Keratinocyte (primary cell): ENCODE data around the gene OTOGL. TPM values are rescaled to one million over a fixed set of nuclear protein-coding genes. Genes with fewer than 3 reads are reported as not detected.

Experiments used
- DNase-seq: peaks from one replicate; pipeline ENCODE4 v3.0.0-alpha.2; 2011; ENCODE audit warnings: low read depth, missing footprints, low spot score
- FAIRE-seq: peaks from 2 replicates; lab custom pipeline; 2011; peaks lifted over from hg19 to GRCh38; lab: Jason Lieb, UNC
- H2AFZ ChIP-seq: 2 replicates; pipeline ENCODE4 v1.6.0; 2012; ENCODE audit warnings: low read length, control low read depth, inconsistent platforms; ENCODE audit not compliant: control insufficient read depth
- H3K27ac ChIP-seq: 2 replicates; pipeline ENCODE4 v1.5.1; 2011; ENCODE audit warnings: low read length; ENCODE audit not compliant: control insufficient read depth, insufficient read depth
- H3K27me3 ChIP-seq: 3 replicates; pipeline ENCODE4 v1.6.0; 2011; ENCODE audit warnings: low read length; ENCODE audit not compliant: control insufficient read depth, insufficient read depth; ENCODE audit errors: extremely low read depth
- H3K36me3 ChIP-seq, 2 experiments: 2 replicates in 1 of 2; 3 replicates in 1 of 2; pipeline ENCODE4 v1.5.1; 2011; ENCODE audit warnings: low read length in 2 of 2, mild to moderate bottlenecking in 1 of 2; ENCODE audit not compliant: control insufficient read depth in 2 of 2, insufficient read depth in 2 of 2; ENCODE audit errors: extremely low read depth in 1 of 2
- H3K4me1 ChIP-seq: 3 replicates; pipeline ENCODE4 v1.5.1; 2011; ENCODE audit warnings: low read length; ENCODE audit not compliant: control insufficient read depth, insufficient read depth; ENCODE audit errors: extremely low read depth
- H3K4me2 ChIP-seq: 3 replicates; pipeline ENCODE4 v1.6.0; 2011; ENCODE audit warnings: low read depth, low read length; ENCODE audit not compliant: control insufficient read depth, insufficient read depth; ENCODE audit errors: extremely low read depth
- H3K4me3 ChIP-seq, 3 experiments: fragments of 200-600 bp in 1 of 3; sonication (generic) in 1 of 3; 2 replicates in 2 of 3; 3 replicates in 1 of 3; pipeline ENCODE4 v1.5.1; 2011 to 2016; ENCODE audit warnings: low read length in 3 of 3, mild to moderate bottlenecking in 3 of 3, control low read depth in 2 of 3, inconsistent platforms in 1 of 3, low read depth in 1 of 3, mixed read lengths in 1 of 3, mixed run types in 1 of 3, moderate library complexity in 1 of 3; ENCODE audit not compliant: control insufficient read depth in 2 of 3, insufficient read depth in 2 of 3; ENCODE audit errors: extremely low read depth in 1 of 3
- H3K79me2 ChIP-seq: 2 replicates; pipeline ENCODE4 v1.6.0; 2012; ENCODE audit warnings: low read length; ENCODE audit not compliant: control insufficient read depth, insufficient read depth
- H3K9ac ChIP-seq: 3 replicates; pipeline ENCODE4 v1.6.0; 2011; ENCODE audit warnings: low read length; ENCODE audit not compliant: control insufficient read depth, insufficient read depth; ENCODE audit errors: extremely low read depth
- H3K9me1 ChIP-seq: 3 replicates; pipeline ENCODE4 v1.6.0; 2011; ENCODE audit warnings: low read length; ENCODE audit not compliant: control insufficient read depth, insufficient read depth; ENCODE audit errors: extremely low read depth
- H3K9me3 ChIP-seq: 2 replicates; pipeline ENCODE4 v1.5.1; 2012; ENCODE audit warnings: low read depth, low read length; ENCODE audit not compliant: control insufficient read depth
- H4K20me1 ChIP-seq: 3 replicates; pipeline ENCODE4 v1.6.0; 2011; ENCODE audit warnings: low read length; ENCODE audit not compliant: control insufficient read depth, insufficient read depth; ENCODE audit errors: extremely low read depth
- CTCF ChIP-seq, 3 experiments: IDR thresholded peaks in 1 of 3; conservative IDR thresholded peaks in 1 of 3; optimal IDR thresholded peaks in 1 of 3; 2 replicates in 2 of 3; 3 replicates in 1 of 3; pipeline versions ENCODE3 to v1.5.1; 2011; ENCODE audit warnings: low read length in 3 of 3, mild to moderate bottlenecking in 3 of 3, moderate library complexity in 2 of 3, control low read depth in 1 of 3, inconsistent platforms in 1 of 3; ENCODE audit not compliant: insufficient read depth in 2 of 3; ENCODE audit errors: extremely low read depth in 1 of 3
- EZH2 ChIP-seq: IDR thresholded peaks from one replicate; pipeline ENCODE4 v1.6.1; 2012; ENCODE audit warnings: inconsistent platforms, mild to moderate bottlenecking, low read length, moderate library complexity
- dilution Hi-C: fragments of 300-500 bp; cut with MboI; formaldehyde crosslinking; loops from one replicate; pipeline ENCODE4 v1.7.0; 2020; ENCODE audit warnings: low sequenced_read_pairs; ENCODE audit not compliant: extremely low pct_ligation_motif_present
- polyA plus RNA-seq, 5 experiments: library from polyadenylated mRNA; depleted of rRNA in 3 of 5; stranded (reverse) in 3 of 5; stranded (forward) in 1 of 5; unstranded in 1 of 5; fragments of >200 nt; gene quantifications; 1 replicate in 1 of 5; 2 replicates in 3 of 5; 3 replicates in 1 of 5; pipeline versions ENCODE4 v1.2.1 to v1.2.3, GENCODE V29; 2011 to 2012; ENCODE audit warnings: missing spikeins in 2 of 5, low read depth in 1 of 5, low replicate concordance in 1 of 5

OTOGL gene
- polyA plus RNA-seq, 1 donor (not counting 4 experiments of a cell fraction or from before 2014, with no cell fraction given): 0.08 TPM

GRCh38 chr12:80116735-80117134, 17.4 kb downstream of the OTOGL start:
- dilution Hi-C loops: no loop called here

GRCh38 chr12:80118565-80119324, 19.4 kb downstream of the OTOGL start:
- no peak for FAIRE-seq
- TF ChIP-seq EZH2 (no peak), CTCF (optimal IDR thresholded peaks at IDR 0.05 in 1 of 3, IDR thresholded peaks at IDR 0.05 in 1 of 3, conservative IDR thresholded peaks at IDR 0.05 in 1 of 3; ENCODE audit: extremely low read depth in 1 of 3, insufficient read depth in 2 of 3, low read length in 3 of 3) (no peak)
- Histone ChIP-seq H3K27me3 (peaks cover 3% of the 10 kb centered on the region), H3K9me3 (no peaks in the 10 kb centered on the region), H2AFZ (no peak overlapping the region), H3K27ac (no peak overlapping the region), H3K4me1 (no peaks in the 10 kb centered on the region), H3K4me3 (no peak overlapping the region), H3K4me2 (no peak overlapping the region), H3K9me1 (no peaks in the 10 kb centered on the region), H3K36me3 (no peaks in the 10 kb centered on the region), H4K20me1 (no peaks in the 10 kb centered on the region), H3K9ac (no peak overlapping the region), H3K79me2 (no peaks in the 10 kb centered on the region)
- dilution Hi-C loops: no loop called here
- DNase-seq: no peak

More at GRCh38 chr12:80116735-80117134, 17.4 kb downstream of the OTOGL start:
- H3K79me2 ChIP-seq: no peaks in the 10 kb centered on the region
- no peak overlapping the region for H3K9ac ChIP-seq
- no peaks in the 10 kb centered on the region for H3K9me3 ChIP-seq
- no peaks in the 10 kb centered on the region for H4K20me1 ChIP-seq
- TF ChIP-seq CTCF (optimal IDR thresholded peaks at IDR 0.05 in 1 of 3, IDR thresholded peaks at IDR 0.05 in 1 of 3, conservative IDR thresholded peaks at IDR 0.05 in 1 of 3; ENCODE audit: extremely low read depth in 1 of 3, insufficient read depth in 2 of 3, low read length in 3 of 3) (no peak), EZH2 (no peak)
- no peaks in the 10 kb centered on the region for H3K36me3 ChIP-seq
- H3K4me1 ChIP-seq: no peaks in the 10 kb centered on the region
- no peak overlapping the region for H3K4me2 ChIP-seq
- H3K9me1 ChIP-seq: no peaks in the 10 kb centered on the region
- DNase-seq (no peak), FAIRE-seq (no peak)
- no peak overlapping the region for H3K4me3 ChIP-seq
- H2AFZ ChIP-seq: no peak overlapping the region
- H3K27me3 ChIP-seq: peaks cover 3% of the 10 kb centered on the region
- no peak overlapping the region for H3K27ac ChIP-seq
